ENCODE results near the gene LSM4. TPM values are rescaled to one million over a fixed set of nuclear protein-coding genes. Genes with fewer than 3 reads are reported as not detected.
A peak's percentile ranks its signal among the peaks of the same experiment; 100 is the strongest.

Gene LSM4
- total and polyA plus RNA-seq, 8 donors = 16.5 to 67.9 (median 35.3) TPM

- DNase-seq = peak; percentile 91 to 95 (median 93)
- Histone ChIP-seq H3K4me1 (peaks cover 10 to 52% (median 33%) of the 10 kb centered on the region in 3 donors), H3K9me3 (no peaks in the 10 kb centered on the region), H3K4me3 (peak overlapping the region; percentile 43 to 97 (median 80)), H3K27ac (peak overlapping the region; percentile 97 to 100 (median 100)), H3K36me3 (peaks cover 2 to 18% (median 2%) of the 10 kb centered on the region in 3 donors), H3K27me3 (no peaks in the 10 kb centered on the region)
- peak; percentile 38 to 68 (median 56) for TF ChIP-seq CTCF (IDR thresholded peaks at IDR 0.05)
- peak; percentile 20 for FAIRE-seq
- intact Hi-C loops (cut with DNase I) = loop anchor here in 2 of 3 donors (5.0 kb wide), 1 partner anchor 48 kb away; no protein-coding TSS in a partner anchor
- ATAC-seq = peak; percentile 49 to 74 (median 72)
- 1% methylated on average over 49 to 55 of the region's 55 CpGs for WGBS, 2 donors
Measured at GRCh38 chr19:18279516-18280246, 43.2 kb downstream of the LSM4 start.

GRCh38 chr19:18279266-18279515, 43.7 kb downstream of the LSM4 start:
- intact Hi-C loops (cut with DNase I) = loop anchor here in 2 of 3 donors (5.0 kb wide), 1 partner anchor 48 kb away; no protein-coding TSS in a partner anchor
- H3K36me3 ChIP-seq = peaks cover 2 to 18% (median 2%) of the 10 kb centered on the region in 3 donors
- no peaks in the 10 kb centered on the region for H3K27me3 ChIP-seq
- H3K4me1 ChIP-seq = peaks cover 13 to 55% (median 36%) of the 10 kb centered on the region in 3 donors
- peak overlapping the region; percentile 43 to 97 (median 80) for H3K4me3 ChIP-seq
- 0 to 2% methylated on average over 5 of the region's 5 CpGs for WGBS, 2 donors
- peak overlapping the region; percentile 97 to 100 (median 100) for H3K27ac ChIP-seq
- FAIRE-seq (no peak), ATAC-seq (no peak), DNase-seq (no peak)
- TF ChIP-seq CTCF (IDR thresholded peaks at IDR 0.05) = no peak
- no peaks in the 10 kb centered on the region for H3K9me3 ChIP-seq

- H3K36me3 ChIP-seq = peaks cover 2 to 18% (median 2%) of the 10 kb centered on the region in 3 donors
- H3K27me3 ChIP-seq = no peaks in the 10 kb centered on the region
- H3K4me3 ChIP-seq = peak overlapping the region; percentile 43 to 97 (median 80)
- ATAC-seq (no peak), DNase-seq (peak in 2 of 6 donors; percentile 50 to 51), FAIRE-seq (no peak)
- intact Hi-C loops (cut with DNase I) = loop anchor here in 2 of 3 donors (5.0 kb wide), 1 partner anchor 49 kb away; no protein-coding TSS in a partner anchor
- no peaks in the 10 kb centered on the region for H3K9me3 ChIP-seq
- H3K27ac ChIP-seq = peak overlapping the region; percentile 97 to 100 (median 100)
- WGBS, 2 donors = 44 to 62% methylated on average over 10 of the region's 10 CpGs
- peaks cover 13 to 55% (median 36%) of the 10 kb centered on the region in 3 donors for H3K4me1 ChIP-seq
- no peak for TF ChIP-seq CTCF (IDR thresholded peaks at IDR 0.05)
Measured at GRCh38 chr19:18278521-18279265, 44.2 kb downstream of the LSM4 start.

GRCh38 chr19:18274781-18275356, 48.0 kb downstream of the LSM4 start:
- Histone ChIP-seq H3K27ac (peak overlapping the region; percentile 42 to 80 (median 74)), H3K36me3 (peaks cover 2 to 18% (median 2%) of the 10 kb centered on the region in 3 donors), H3K4me3 (peak overlapping the region in 1 of 4 donors; percentile 5), H3K9me3 (no peaks in the 10 kb centered on the region), H3K27me3 (no peaks in the 10 kb centered on the region), H3K4me1 (peaks cover 13 to 44% (median 29%) of the 10 kb centered on the region in 3 donors)
- peak; percentile 66 to 84 (median 80) for ATAC-seq
- DNase-seq = peak; percentile 87 to 97 (median 92)
- no peak for FAIRE-seq
- WGBS, 2 donors = 13 to 19% methylated on average over 13 of the region's 13 CpGs
- intact Hi-C loops (cut with DNase I) = loop anchor here in 2 of 3 donors (5.0 kb wide), 1 partner anchor 52 kb away; no protein-coding TSS in a partner anchor
- TF ChIP-seq CTCF (IDR thresholded peaks at IDR 0.05) = no peak

Data from pancreas (tissue), 10 donors.